ENCODE measurements around the gene ACOX2. TPM values are rescaled to one million over a fixed set of nuclear protein-coding genes. Genes with fewer than 3 reads are reported as not detected.

ACOX2 gene
- total and polyA plus RNA-seq, 10 of the 15 experiments (the other 5 are each of a cell fraction or from before 2014, with no cell fraction given), result 0.72 TPM; not detected in 9

- Histone ChIP-seq H4K20me1 (ENCODE audit: control insufficient read depth, insufficient read depth) (no peaks in the 10 kb centered on the region), H2AFZ (ENCODE audit: control insufficient read depth, low read depth, low read length) (no peak overlapping the region), H3K27me3 (replicated peaks in 1 of 2; ENCODE audit: control insufficient read depth in 2 of 2, insufficient read depth in 2 of 2, low read length in 1 of 2) (peaks cover 0 to 1% of the 10 kb centered on the region in 2 experiments; a peak in 3 of 4 replicates), H3K27ac (ENCODE audit: control insufficient read depth, insufficient read depth) (no peak overlapping the region), H3K4me2 (ENCODE audit: control insufficient read depth, insufficient read depth) (no peak overlapping the region), H3K9ac (ENCODE audit: control insufficient read depth, insufficient read depth, low read length) (no peak overlapping the region), H3K9me3 (replicated peaks; ENCODE audit: control insufficient read depth, insufficient read depth, low read length) (no peaks in the 10 kb centered on the region), H3K36me3 (ENCODE audit: control insufficient read depth in 2 of 2, insufficient read depth in 2 of 2, low read length in 1 of 2) (no peaks in the 10 kb centered on the region), H3K4me3 (no peak overlapping the region), H3K4me1 (ENCODE audit: control insufficient read depth, insufficient read depth, low read length) (no peaks in the 10 kb centered on the region), H3K79me2 (ENCODE audit: control insufficient read depth, insufficient read depth, low read length) (no peaks in the 10 kb centered on the region)
- ChIA-PET RAD21 (ENCODE audit: unreplicated experiment) (interaction anchor here (0.6 to 1.5 kb wide), 2 partner anchors 24 to 162 kb away, joined by 3 read pairs; no protein-coding TSS in a partner anchor), POLR2A (no interaction called here), CTCF (interaction anchor here (0.5 to 1.9 kb wide), 4 partner anchors 147 to 440 kb away, joined by 3 to 6 read pairs (median 4); partner anchors contain the start of genes HTD2 and RPP14), SMC1A (ENCODE audit: uncharacterized antibody, unreplicated experiment) (interaction anchor here (1.5 kb wide), 1 partner anchor 58 kb away, joined by 3 read pairs; no protein-coding TSS in a partner anchor)
- DNase-seq (ENCODE audit: low read depth, low spot score) (no peak), ATAC-seq (no peak), FAIRE-seq (no peak)
- intact Hi-C loops (cut with micrococcal nuclease; ENCODE audit: unreplicated experiment), result no loop called here
- no TSS peak for BruUV-seq (replicated peaks)
- TF ChIP-seq USF1 (IDR thresholded peaks at IDR 0.05; ENCODE audit: borderline replicate concordance, extremely low read length, insufficient read depth, low read depth, low read length), result no peak
- WGBS (ENCODE audit: insufficient coverage, insufficient replicate concordance, low lambda C conversion rate, missing lambda C conversion rate), result 48% methylated on average over 18 of the region's 18 CpGs
- in situ Hi-C loops (cut with MboI), result loop anchor here (5.0 kb wide), 1 partner anchor 160 kb away; no protein-coding TSS in a partner anchor
Measured at GRCh38 chr3:58487140-58487886, 49.7 kb downstream of the ACOX2 start.

- no TSS peak for BruUV-seq (replicated peaks)
- POLR2A ChIA-PET, result interaction anchor here (0.6 to 1.2 kb wide), 2 partner anchors 14 to 444 kb away, joined by 3 read pairs; no protein-coding TSS in a partner anchor
- DNase-seq (ENCODE audit: low read depth, low spot score) (no peak), FAIRE-seq (no peak), ATAC-seq (no peak)
- H3K27me3 ChIP-seq (replicated peaks in 1 of 2; ENCODE audit: control insufficient read depth in 2 of 2, insufficient read depth in 2 of 2, low read length in 1 of 2), result peaks cover 0 to 1% of the 10 kb centered on the region in 2 experiments; a peak in 3 of 4 replicates
- H3K36me3 ChIP-seq (ENCODE audit: control insufficient read depth in 2 of 2, insufficient read depth in 2 of 2, low read length in 1 of 2), result no peaks in the 10 kb centered on the region
- H3K4me3 ChIP-seq, result no peak overlapping the region
- H2AFZ ChIP-seq (ENCODE audit: control insufficient read depth, low read depth, low read length), result no peak overlapping the region
- RAD21 ChIA-PET (ENCODE audit: unreplicated experiment), result no interaction called here
- 28% methylated on average over 6 of the region's 6 CpGs for WGBS (ENCODE audit: insufficient coverage, insufficient replicate concordance, low lambda C conversion rate, missing lambda C conversion rate)
- no peaks in the 10 kb centered on the region for H4K20me1 ChIP-seq (ENCODE audit: control insufficient read depth, insufficient read depth)
- no peak overlapping the region for H3K27ac ChIP-seq (ENCODE audit: control insufficient read depth, insufficient read depth)
- in situ Hi-C loops (cut with MboI) (loop anchor here (5.0 kb wide), 1 partner anchor 159 kb away; no protein-coding TSS in a partner anchor), intact Hi-C loops (cut with micrococcal nuclease; ENCODE audit: unreplicated experiment) (no loop called here)
- H3K9ac ChIP-seq (ENCODE audit: control insufficient read depth, insufficient read depth, low read length), result no peak overlapping the region
- no peaks in the 10 kb centered on the region for H3K79me2 ChIP-seq (ENCODE audit: control insufficient read depth, insufficient read depth, low read length)
- H3K4me2 ChIP-seq (ENCODE audit: control insufficient read depth, insufficient read depth), result no peak overlapping the region
- SMC1A ChIA-PET (ENCODE audit: uncharacterized antibody, unreplicated experiment), result interaction anchor here (0.7 to 1.2 kb wide), 3 partner anchors 37 to 69 kb away, joined by 3 read pairs; no protein-coding TSS in a partner anchor
- CTCF ChIA-PET, result interaction anchor here (0.6 to 2.0 kb wide), 5 partner anchors 8 to 218 kb away, joined by 3 to 8 read pairs (median 3); partner anchors contain the start of genes HTD2 and RPP14
- no peaks in the 10 kb centered on the region for H3K4me1 ChIP-seq (ENCODE audit: control insufficient read depth, insufficient read depth, low read length)
- H3K9me3 ChIP-seq (replicated peaks; ENCODE audit: control insufficient read depth, insufficient read depth, low read length), result no peaks in the 10 kb centered on the region
- TF ChIP-seq TAF1 (IDR thresholded peaks at IDR 0.05; ENCODE audit: borderline replicate concordance, low read depth, low read length) (no peak), CBX5 (IDR thresholded peaks at IDR 0.05; ENCODE audit: low read depth) (no peak), POLR2A (IDR thresholded peaks at IDR 0.05; ENCODE audit: low read depth, low read length) (no peak), BRCA1 (IDR thresholded peaks at IDR 0.05; ENCODE audit: low read depth, low read length) (no peak), TARDBP (IDR thresholded peaks at IDR 0.05; ENCODE audit: borderline replicate concordance) (no peak), JUNB (IDR thresholded peaks at IDR 0.05) (no peak), MLLT1 (IDR thresholded peaks at IDR 0.05) (no peak), ZBTB4 (CRISPR knock-in tag; IDR thresholded peaks at IDR 0.05) (no peak)
Measured at GRCh38 chr3:58485801-58486435, 51.1 kb downstream of the ACOX2 start.
